ENCODE measurements around the gene SKIDA1.

Gene SKIDA1

DNA sequence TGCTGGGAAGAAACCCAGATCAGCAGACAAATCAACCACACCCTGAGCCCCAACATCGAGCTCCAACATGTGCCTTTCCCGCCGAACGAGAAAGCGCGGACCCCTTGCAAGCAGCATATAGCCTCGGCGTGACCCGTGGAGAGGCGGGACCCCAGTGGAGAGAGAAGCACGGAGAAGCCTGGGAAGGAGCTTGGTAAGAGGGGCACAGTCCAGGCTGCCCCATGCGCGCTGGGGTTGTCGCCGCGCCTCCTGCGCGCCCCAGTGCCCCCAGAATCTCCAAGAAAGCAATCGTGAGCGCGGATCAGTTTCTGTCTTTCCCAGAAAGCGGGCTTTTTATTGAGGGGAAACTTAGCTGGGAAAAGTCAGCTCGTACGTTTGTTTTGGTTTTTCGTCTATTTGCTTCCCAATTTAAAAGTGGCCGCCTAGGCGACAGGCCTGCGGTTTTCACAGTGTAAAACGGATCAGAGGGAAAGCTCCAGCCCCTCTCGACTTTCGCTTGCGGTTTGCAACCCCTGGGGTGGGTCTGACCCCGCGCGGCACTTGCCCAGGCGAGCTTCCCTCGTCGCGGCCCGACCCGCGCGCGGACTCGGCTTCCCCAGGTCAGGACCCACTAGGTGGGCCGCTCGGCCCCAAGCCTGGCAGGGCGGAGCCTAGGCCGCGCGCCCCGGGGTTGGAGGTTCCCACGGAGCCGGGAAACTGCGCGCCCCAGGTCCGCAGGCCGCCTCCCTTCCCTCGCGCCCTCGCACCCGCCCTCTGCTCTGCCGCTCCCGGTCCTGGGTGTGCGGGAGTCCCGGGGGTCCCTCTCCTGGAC lies 31.1 kb downstream of the SKIDA1 start:
- POLR2A ChIA-PET = interaction anchor here (0.5 to 1.4 kb wide), 4 partner anchors 24 to 215 kb away, joined by 4 to 6 read pairs (median 4); no protein-coding TSS in a partner anchor
- H3K4me3 ChIP-seq (ENCODE audit: low read depth, low read length) = no peak overlapping the region

DNA sequence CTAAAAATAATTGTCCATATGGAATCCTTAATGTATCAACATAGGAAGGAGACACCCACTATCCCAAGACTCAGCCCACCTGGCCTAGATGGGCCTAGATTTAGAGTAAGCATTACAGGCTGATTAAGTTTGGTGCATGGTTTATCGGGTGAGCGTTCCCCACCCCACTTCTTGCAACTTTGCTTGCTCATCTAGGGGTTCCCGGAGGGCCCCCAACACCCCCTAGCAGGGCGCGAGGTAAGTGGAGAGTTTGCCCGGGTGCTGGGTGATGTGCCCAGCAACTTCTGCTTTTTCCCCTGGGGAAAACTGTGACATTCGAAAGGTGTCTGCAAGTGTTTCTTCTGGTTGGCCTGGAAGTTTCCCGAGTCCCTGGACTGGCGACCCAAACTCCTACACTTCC lies 31.7 kb downstream of the SKIDA1 start:
- ChIA-PET POLR2A (interaction anchor here (0.8 to 1.4 kb wide), 2 partner anchors 24 to 215 kb away, joined by 4 read pairs; no protein-coding TSS in a partner anchor), CTCF (interaction anchor here (0.7 to 1.3 kb wide), 3 partner anchors 10 to 239 kb away, joined by 3 to 5 read pairs (median 4); no protein-coding TSS in a partner anchor)
- H3K36me3 ChIP-seq (ENCODE audit: control insufficient read depth in 2 of 2, insufficient read depth in 1 of 2, low read length in 2 of 2) = no peaks in the 10 kb centered on the region
- TF ChIP-seq MYNN (tag by site-specific recombination; IDR thresholded peaks at IDR 0.05; ENCODE audit: borderline replicate concordance) = no peak
- TF ChIP-seq ZNF416 (tag by site-specific recombination; IDR thresholded peaks at IDR 0.05) = no peak
- no peak for TF ChIP-seq ZBTB21 (tag by site-specific recombination; IDR thresholded peaks at IDR 0.05)
- H3K27ac ChIP-seq (ENCODE audit: extremely low read depth, low read depth, low read length) = no peak overlapping the region
- peaks cover 4% of the 10 kb centered on the region for H3K4me1 ChIP-seq (ENCODE audit: control insufficient read depth, insufficient read depth, low read length)
- no peak overlapping the region for H3K4me3 ChIP-seq (ENCODE audit: low read depth, low read length)
- H3K9me3 ChIP-seq (ENCODE audit: control insufficient read depth, insufficient read depth, low read depth, low read length) = no peaks in the 10 kb centered on the region

More for the DNA sequence above, 31.1 kb downstream of the SKIDA1 start:
- Histone ChIP-seq H3K27ac (ENCODE audit: extremely low read depth, low read depth, low read length) (no peak overlapping the region), H3K9me3 (ENCODE audit: control insufficient read depth, insufficient read depth, low read depth, low read length) (no peaks in the 10 kb centered on the region), H3K4me1 (ENCODE audit: control insufficient read depth, insufficient read depth, low read length) (no peaks in the 10 kb centered on the region), H3K36me3 (ENCODE audit: control insufficient read depth in 2 of 2, insufficient read depth in 1 of 2, low read length in 2 of 2) (no peaks in the 10 kb centered on the region)
- TF ChIP-seq ZNF776 (tag by site-specific recombination; IDR thresholded peaks at IDR 0.05; ENCODE audit: borderline replicate concordance) = no peak
- no peak for TF ChIP-seq ZNF239 (tag by site-specific recombination; IDR thresholded peaks at IDR 0.05)
- TF ChIP-seq SCRT2 (tag by site-specific recombination; IDR thresholded peaks at IDR 0.05) = no peak
- TF ChIP-seq, protein P1, sequence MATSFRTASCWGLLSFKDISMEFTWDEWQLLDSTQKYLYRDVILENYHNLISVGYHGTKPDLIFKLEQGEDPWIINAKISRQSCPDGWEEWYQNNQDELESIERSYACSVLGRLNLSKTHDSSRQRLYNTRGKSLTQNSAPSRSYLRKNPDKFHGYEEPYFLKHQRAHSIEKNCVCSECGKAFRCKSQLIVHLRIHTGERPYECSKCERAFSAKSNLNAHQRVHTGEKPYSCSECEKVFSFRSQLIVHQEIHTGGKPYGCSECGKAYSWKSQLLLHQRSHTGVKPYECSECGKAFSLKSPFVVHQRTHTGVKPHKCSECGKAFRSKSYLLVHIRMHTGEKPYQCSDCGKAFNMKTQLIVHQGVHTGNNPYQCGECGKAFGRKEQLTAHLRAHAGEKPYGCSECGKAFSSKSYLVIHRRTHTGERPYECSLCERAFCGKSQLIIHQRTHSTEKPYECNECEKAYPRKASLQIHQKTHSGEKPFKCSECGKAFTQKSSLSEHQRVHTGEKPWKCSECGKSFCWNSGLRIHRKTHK (tag by site-specific recombination; IDR thresholded peaks at IDR 0.05) = no peak
- TF ChIP-seq, protein P2, sequence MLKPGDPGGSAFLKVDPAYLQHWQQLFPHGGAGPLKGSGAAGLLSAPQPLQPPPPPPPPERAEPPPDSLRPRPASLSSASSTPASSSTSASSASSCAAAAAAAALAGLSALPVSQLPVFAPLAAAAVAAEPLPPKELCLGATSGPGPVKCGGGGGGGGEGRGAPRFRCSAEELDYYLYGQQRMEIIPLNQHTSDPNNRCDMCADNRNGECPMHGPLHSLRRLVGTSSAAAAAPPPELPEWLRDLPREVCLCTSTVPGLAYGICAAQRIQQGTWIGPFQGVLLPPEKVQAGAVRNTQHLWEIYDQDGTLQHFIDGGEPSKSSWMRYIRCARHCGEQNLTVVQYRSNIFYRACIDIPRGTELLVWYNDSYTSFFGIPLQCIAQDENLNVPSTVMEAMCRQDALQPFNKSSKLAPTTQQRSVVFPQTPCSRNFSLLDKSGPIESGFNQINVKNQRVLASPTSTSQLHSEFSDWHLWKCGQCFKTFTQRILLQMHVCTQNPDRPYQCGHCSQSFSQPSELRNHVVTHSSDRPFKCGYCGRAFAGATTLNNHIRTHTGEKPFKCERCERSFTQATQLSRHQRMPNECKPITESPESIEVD (tag by site-specific recombination; IDR thresholded peaks at IDR 0.05) = no peak
- no peak for TF ChIP-seq ZNF132 (tag by site-specific recombination; IDR thresholded peaks at IDR 0.05; ENCODE audit: borderline replicate concordance)
- TF ChIP-seq, protein P3, sequence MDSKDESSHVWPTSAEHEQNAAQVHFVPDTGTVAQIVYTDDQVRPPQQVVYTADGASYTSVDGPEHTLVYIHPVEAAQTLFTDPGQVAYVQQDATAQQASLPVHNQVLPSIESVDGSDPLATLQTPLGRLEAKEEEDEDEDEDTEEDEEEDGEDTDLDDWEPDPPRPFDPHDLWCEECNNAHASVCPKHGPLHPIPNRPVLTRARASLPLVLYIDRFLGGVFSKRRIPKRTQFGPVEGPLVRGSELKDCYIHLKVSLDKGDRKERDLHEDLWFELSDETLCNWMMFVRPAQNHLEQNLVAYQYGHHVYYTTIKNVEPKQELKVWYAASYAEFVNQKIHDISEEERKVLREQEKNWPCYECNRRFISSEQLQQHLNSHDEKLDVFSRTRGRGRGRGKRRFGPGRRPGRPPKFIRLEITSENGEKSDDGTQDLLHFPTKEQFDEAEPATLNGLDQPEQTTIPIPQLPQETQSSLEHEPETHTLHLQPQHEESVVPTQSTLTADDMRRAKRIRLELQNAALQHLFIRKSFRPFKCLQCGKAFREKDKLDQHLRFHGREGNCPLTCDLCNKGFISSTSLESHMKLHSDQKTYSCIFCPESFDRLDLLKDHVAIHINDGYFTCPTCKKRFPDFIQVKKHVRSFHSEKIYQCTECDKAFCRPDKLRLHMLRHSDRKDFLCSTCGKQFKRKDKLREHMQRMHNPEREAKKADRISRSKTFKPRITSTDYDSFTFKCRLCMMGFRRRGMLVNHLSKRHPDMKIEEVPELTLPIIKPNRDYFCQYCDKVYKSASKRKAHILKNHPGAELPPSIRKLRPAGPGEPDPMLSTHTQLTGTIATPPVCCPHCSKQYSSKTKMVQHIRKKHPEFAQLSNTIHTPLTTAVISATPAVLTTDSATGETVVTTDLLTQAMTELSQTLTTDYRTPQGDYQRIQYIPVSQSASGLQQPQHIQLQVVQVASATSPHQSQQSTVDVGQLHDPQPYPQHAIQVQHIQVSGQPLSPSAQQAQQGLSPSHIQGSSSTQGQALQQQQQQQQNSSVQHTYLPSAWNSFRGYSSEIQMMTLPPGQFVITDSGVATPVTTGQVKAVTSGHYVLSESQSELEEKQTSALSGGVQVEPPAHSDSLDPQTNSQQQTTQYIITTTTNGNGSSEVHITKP (tag by site-specific recombination; IDR thresholded peaks at IDR 0.05) = no peak
- no peak for TF ChIP-seq SP3 (tag by site-specific recombination; IDR thresholded peaks at IDR 0.05)
- TF ChIP-seq ZNF37A (tag by site-specific recombination; IDR thresholded peaks at IDR 0.05) = no peak
- no peak for TF ChIP-seq ZNF560 (tag by site-specific recombination; IDR thresholded peaks at IDR 0.05; ENCODE audit: borderline replicate concordance)
- TF ChIP-seq OVOL3 (tag by site-specific recombination; IDR thresholded peaks at IDR 0.05) = no peak
- TF ChIP-seq ZNF596 (tag by site-specific recombination; IDR thresholded peaks at IDR 0.05) = no peak
- CTCF ChIA-PET = interaction anchor here (0.7 to 1.3 kb wide), 3 partner anchors 9 to 239 kb away, joined by 3 to 5 read pairs (median 4); no protein-coding TSS in a partner anchor
